Suprapubic skin (tissue), 4 donors: ENCODE data around the gene KCTD13.

ENCODE experiments used
- EP300 ChIP-seq: sonication (generic); formaldehyde crosslinking; IDR thresholded peaks from one replicate; pipeline ENCODE4 v1.6.1; 2017; ENCODE audit warnings: antibody characterized with exemption
- POLR2AphosphoS5 ChIP-seq, 3 donors: sonication (generic); formaldehyde crosslinking; IDR thresholded peaks; one replicate each; pipeline ENCODE4 v1.6.1; 2017; ENCODE audit warnings: antibody characterized with exemption in 3 of 3
- TF ChIP-seq, protein P1 (sequence below), 2 donors: fragments of 200-600 bp in 1 of 2; fragments of 450-650 bp in 1 of 2; sonication (generic) in 1 of 2; IDR thresholded peaks; one replicate each; pipeline ENCODE4 v1.5.1; 2016 to 2019; ENCODE audit warnings: antibody characterized with exemption in 2 of 2, mild to moderate bottlenecking in 1 of 2, moderate library complexity in 1 of 2

DNA sequence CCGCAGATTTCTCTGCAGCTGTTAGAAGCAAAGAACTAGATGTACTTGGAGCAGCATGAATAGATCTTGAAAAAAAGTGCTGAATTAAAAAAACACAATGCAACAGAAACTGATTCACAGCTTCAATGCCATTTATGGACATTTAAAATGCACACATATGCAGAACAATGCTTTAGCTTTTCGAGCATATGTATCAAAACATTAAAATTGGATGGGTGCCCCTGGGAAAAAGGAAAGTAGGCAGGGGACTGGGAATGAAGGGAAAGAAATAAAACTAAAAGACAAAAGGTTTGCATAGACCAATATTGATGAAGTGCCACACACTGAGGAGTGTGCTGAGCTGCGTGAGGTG lies 5.0 kb downstream of the KCTD13 start:
- TF ChIP-seq POLR2AphosphoS5 (IDR thresholded peaks at IDR 0.05) (no peak), EP300 (no peak)
- TF ChIP-seq, protein P1, sequence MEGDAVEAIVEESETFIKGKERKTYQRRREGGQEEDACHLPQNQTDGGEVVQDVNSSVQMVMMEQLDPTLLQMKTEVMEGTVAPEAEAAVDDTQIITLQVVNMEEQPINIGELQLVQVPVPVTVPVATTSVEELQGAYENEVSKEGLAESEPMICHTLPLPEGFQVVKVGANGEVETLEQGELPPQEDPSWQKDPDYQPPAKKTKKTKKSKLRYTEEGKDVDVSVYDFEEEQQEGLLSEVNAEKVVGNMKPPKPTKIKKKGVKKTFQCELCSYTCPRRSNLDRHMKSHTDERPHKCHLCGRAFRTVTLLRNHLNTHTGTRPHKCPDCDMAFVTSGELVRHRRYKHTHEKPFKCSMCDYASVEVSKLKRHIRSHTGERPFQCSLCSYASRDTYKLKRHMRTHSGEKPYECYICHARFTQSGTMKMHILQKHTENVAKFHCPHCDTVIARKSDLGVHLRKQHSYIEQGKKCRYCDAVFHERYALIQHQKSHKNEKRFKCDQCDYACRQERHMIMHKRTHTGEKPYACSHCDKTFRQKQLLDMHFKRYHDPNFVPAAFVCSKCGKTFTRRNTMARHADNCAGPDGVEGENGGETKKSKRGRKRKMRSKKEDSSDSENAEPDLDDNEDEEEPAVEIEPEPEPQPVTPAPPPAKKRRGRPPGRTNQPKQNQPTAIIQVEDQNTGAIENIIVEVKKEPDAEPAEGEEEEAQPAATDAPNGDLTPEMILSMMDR (IDR thresholded peaks at IDR 0.05) = no peak
